Caco-2 (cell line): ENCODE data around the gene DLG2. TPM values are rescaled to one million over a fixed set of nuclear protein-coding genes. Genes with fewer than 3 reads are reported as not detected.

ENCODE experiments used
- BruUV-seq: library from RNA; stranded (reverse); fragments of 400-500 nt; replicated peaks from 2 replicates; lab custom pipeline; 2021; lab: Mats Ljungman, UMichigan
- CTCF ChIA-PET: fragments of 300-600 bp; sonication (Branson Sonifier 250); formaldehyde crosslinking; loops from one replicate; lab custom pipeline; 2022; ENCODE audit warnings: antibody characterized with exemption; lab: Charles Lee
- POLR2A ChIA-PET: fragments of 300-600 bp; sonication (Branson Sonifier 250); formaldehyde crosslinking; loops from one replicate; lab custom pipeline; 2022; ENCODE audit warnings: antibody characterized with exemption; lab: Charles Lee
- DNase-seq, 2 experiments: peaks; one replicate each; pipeline versions ENCODE4 v3.0.0 to v3.0.0-alpha.2; 2020 to 2022
- H3K27me3 ChIP-seq: replicated peaks from 2 replicates; pipeline ENCODE4 v1.6.0; 2011; ENCODE audit warnings: low read length; ENCODE audit not compliant: control insufficient read depth, insufficient read depth
- H3K36me3 ChIP-seq: 2 replicates; pipeline ENCODE4 v1.5.1; 2011; ENCODE audit warnings: low read length; ENCODE audit not compliant: control insufficient read depth, insufficient read depth
- H3K4me1 ChIP-seq: fragments of 250-450 bp; sonication (Bioruptor Pico); 2 replicates; pipeline ENCODE4 v1.5.1; 2020; ENCODE audit warnings: mild to moderate bottlenecking
- H3K4me3 ChIP-seq: 2 replicates; pipeline ENCODE4 v1.5.1; 2011; ENCODE audit warnings: low read depth, mild to moderate bottlenecking, control low read depth, low read length
- H3K9me3 ChIP-seq: fragments of 250-450 bp; sonication (Bioruptor Pico); 2 replicates; pipeline ENCODE4 v1.5.1; 2020; ENCODE audit warnings: mild to moderate bottlenecking, moderate library complexity
- H3K27ac Mint-ChIP-seq: one replicate; pipeline ENCODE4 v1.8.0; 2022; ENCODE audit warnings: mixed read lengths; ENCODE audit not compliant: unreplicated experiment
- H3K27me3 Mint-ChIP-seq: one replicate; pipeline ENCODE4 v1.8.0; 2022; ENCODE audit warnings: mixed read lengths; ENCODE audit not compliant: insufficient read depth, unreplicated experiment
- H3K36me3 Mint-ChIP-seq: one replicate; pipeline ENCODE4 v1.8.0; 2022; ENCODE audit warnings: mild to moderate bottlenecking, mixed read lengths; ENCODE audit not compliant: insufficient read depth, unreplicated experiment
- H3K4me1 Mint-ChIP-seq: one replicate; pipeline ENCODE4 v1.8.0; 2022; ENCODE audit warnings: low read depth, mixed read lengths; ENCODE audit not compliant: unreplicated experiment
- H3K4me3 Mint-ChIP-seq: one replicate; pipeline ENCODE4 v1.8.0; 2022; ENCODE audit warnings: mild to moderate bottlenecking, moderate library complexity, mixed read lengths; ENCODE audit not compliant: unreplicated experiment
- H3K9me3 Mint-ChIP-seq: one replicate; pipeline ENCODE4 v1.8.0; 2022; ENCODE audit warnings: mixed read lengths; ENCODE audit not compliant: unreplicated experiment
- CTCF ChIP-seq, 2 experiments: fragments of 200-600 bp in 1 of 2; IDR thresholded peaks; 1 replicate in 1 of 2; 2 replicates in 1 of 2; pipeline versions ENCODE4 v1.5.1 to v1.8.0; 2011 to 2022; ENCODE audit warnings: antibody characterized with exemption in 1 of 2, control low read depth in 1 of 2, inconsistent platforms in 1 of 2, low read depth in 1 of 2, low read length in 1 of 2, mild to moderate bottlenecking in 1 of 2, moderate library complexity in 1 of 2; ENCODE audit not compliant: insufficient read depth in 1 of 2, severe bottlenecking in 1 of 2, unreplicated experiment in 1 of 2
- intact Hi-C: fragments of 100-400 bp; cut with micrococcal nuclease; formaldehyde crosslinking; loops from one replicate; pipeline ENCODE4 v1.10.0; 2022; ENCODE audit not compliant: unreplicated experiment
- total RNA-seq: library from RNA; stranded (reverse); gene quantifications from 2 replicates; pipeline ENCODE4 v1.2.3, GENCODE V29; 2022

Gene DLG2
- total RNA-seq, 1 experiment from 2014 or later, result 21.6 TPM

- H3K27ac Mint-ChIP-seq, result no peak overlapping the region
- peaks cover 21% of the 10 kb centered on the region for H3K4me1 Mint-ChIP-seq
- no peaks in the 10 kb centered on the region for H3K9me3 Mint-ChIP-seq
- intact Hi-C loops, result no loop called here
- Histone ChIP-seq H3K36me3 (no peaks in the 10 kb centered on the region), H3K27me3 (no peaks in the 10 kb centered on the region), H3K4me1 (peaks cover 14% of the 10 kb centered on the region; the same call in 1 of the 2 replicates), H3K4me3 (no peak overlapping the region), H3K9me3 (no peaks in the 10 kb centered on the region)
- BruUV-seq, result no TSS peak
- H3K4me3 Mint-ChIP-seq, result no peak overlapping the region
- ChIA-PET CTCF (no interaction called here), POLR2A (no interaction called here)
- no peak for TF ChIP-seq CTCF (IDR thresholded peaks at IDR 0.05; ENCODE audit: insufficient read depth in 1 of 2, low read depth in 1 of 2, low read length in 1 of 2, severe bottlenecking in 1 of 2, unreplicated experiment in 1 of 2)
- H3K27me3 Mint-ChIP-seq, result no peaks in the 10 kb centered on the region
- H3K36me3 Mint-ChIP-seq, result no peaks in the 10 kb centered on the region
- DNase-seq, result no peak
Observed at GRCh38 chr11:84836371-84836770, 790.8 kb downstream of the DLG2 start.

GRCh38 chr11:84833488-84834088 lies 793.6 kb downstream of the DLG2 start:
- H3K36me3 ChIP-seq, result no peaks in the 10 kb centered on the region
- H3K4me1 ChIP-seq, result peaks cover 17% of the 10 kb centered on the region; the same call in 1 of the 2 replicates
- DNase-seq, result no peak
- Mint-ChIP-seq H3K27me3 (no peaks in the 10 kb centered on the region), H3K27ac (no peak overlapping the region), H3K36me3 (no peaks in the 10 kb centered on the region), H3K9me3 (no peaks in the 10 kb centered on the region), H3K4me3 (no peak overlapping the region), H3K4me1 (peaks cover 21% of the 10 kb centered on the region)
- BruUV-seq, result no TSS peak
- no peak for TF ChIP-seq CTCF (IDR thresholded peaks at IDR 0.05; ENCODE audit: insufficient read depth in 1 of 2, low read depth in 1 of 2, low read length in 1 of 2, severe bottlenecking in 1 of 2, unreplicated experiment in 1 of 2)
- no peak overlapping the region for H3K4me3 ChIP-seq
- no peaks in the 10 kb centered on the region for H3K27me3 ChIP-seq
- ChIA-PET POLR2A (no interaction called here), CTCF (interaction anchor here (0.6 kb wide), 1 partner anchor 47 kb away, joined by 3 read pairs; no protein-coding TSS in a partner anchor)
- no peaks in the 10 kb centered on the region for H3K9me3 ChIP-seq
- intact Hi-C loops, result loop anchor here (2.0 kb wide), 1 partner anchor 49 kb away; no protein-coding TSS in a partner anchor

- no peaks in the 10 kb centered on the region for H3K9me3 ChIP-seq
- H3K4me3 ChIP-seq, result no peak overlapping the region
- no TSS peak for BruUV-seq
- Mint-ChIP-seq H3K4me1 (peaks cover 33% of the 10 kb centered on the region), H3K36me3 (no peaks in the 10 kb centered on the region), H3K4me3 (no peak overlapping the region), H3K27ac (no peak overlapping the region), H3K9me3 (no peaks in the 10 kb centered on the region), H3K27me3 (no peaks in the 10 kb centered on the region)
- TF ChIP-seq CTCF (IDR thresholded peaks at IDR 0.05; ENCODE audit: insufficient read depth in 1 of 2, low read depth in 1 of 2, low read length in 1 of 2, severe bottlenecking in 1 of 2, unreplicated experiment in 1 of 2), result no peak
- H3K36me3 ChIP-seq, result no peaks in the 10 kb centered on the region
- ChIA-PET CTCF (no interaction called here), POLR2A (no interaction called here)
- intact Hi-C loops, result no loop called here
- DNase-seq, result no peak
- H3K27me3 ChIP-seq, result no peaks in the 10 kb centered on the region
- peaks cover 21% of the 10 kb centered on the region for H3K4me1 ChIP-seq
Observed at GRCh38 chr11:84830372-84830771, 796.8 kb downstream of the DLG2 start.
